GM19372 (cell line): ENCODE results near the gene TBC1D10B.
A peak's percentile ranks its signal among the peaks of the same experiment; 100 is the strongest.
"Not testable (repeated sequence)": the region's sequence is repeated elsewhere in the genome, so short reads cannot be mapped to it uniquely, and the experiment has no call there.

Source experiments
- ATAC-seq: cut with Tn5 transposase; IDR thresholded peaks from one replicate; pipeline ENCODE4 v1.9.1; 2021; ENCODE audit warnings: mild to moderate bottlenecking, low read depth, moderate library complexity; ENCODE audit not compliant: unreplicated experiment

Gene TBC1D10B

DNA sequence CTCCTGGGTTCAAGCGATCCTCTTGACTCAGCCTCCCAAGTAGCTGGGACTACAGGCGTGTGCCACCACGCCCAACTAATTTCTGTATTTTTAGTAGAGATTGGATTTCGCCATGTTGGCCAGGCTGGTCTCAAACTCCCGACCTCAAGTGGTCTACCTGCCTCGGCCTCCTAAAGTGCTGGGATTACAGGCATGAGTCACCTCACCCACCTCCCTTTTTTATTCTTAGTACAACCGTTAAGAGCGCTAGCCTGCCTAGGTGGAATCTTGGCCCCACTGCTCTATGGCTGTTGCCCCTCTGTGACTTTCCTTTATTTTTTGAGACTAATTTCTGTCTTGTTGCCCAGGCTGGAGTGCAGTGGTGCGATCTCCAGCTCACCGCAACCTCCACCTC is 32.3 kb downstream of the TBC1D10B start:
- not testable (repeated sequence) for ATAC-seq

GRCh38 chr16:30335598-30336474 is 34.5 kb downstream of the TBC1D10B start:
- no peak for ATAC-seq

DNA sequence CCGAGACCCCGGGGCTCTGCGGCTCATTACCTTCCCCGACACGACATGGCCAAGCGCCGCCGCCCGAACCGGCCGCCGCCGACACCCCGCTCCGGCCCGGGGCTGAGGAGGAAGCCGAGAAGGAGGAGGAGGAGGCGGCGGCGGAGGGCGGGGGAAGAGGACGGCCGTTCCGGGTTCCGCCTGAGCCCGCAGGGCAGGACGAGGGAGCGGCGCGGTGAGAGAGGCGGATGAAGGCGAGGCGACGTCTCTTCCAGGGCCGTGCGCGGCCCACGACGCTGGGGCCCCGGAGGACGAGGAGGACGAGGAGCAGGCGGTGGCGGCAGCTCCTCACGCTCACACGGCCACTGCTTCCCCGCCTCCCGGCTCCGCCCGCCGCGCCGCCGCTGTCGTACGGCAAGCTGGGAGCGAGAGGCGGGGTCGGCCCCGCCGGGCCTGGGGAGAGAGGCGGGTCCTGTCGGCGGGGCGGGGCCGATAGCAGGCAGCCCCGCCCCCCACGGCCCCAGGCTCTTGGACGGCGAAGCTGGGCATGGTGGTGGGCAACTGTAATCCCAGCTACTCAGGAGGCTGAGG is 35.2 kb downstream of the TBC1D10B start:
- ATAC-seq = peak; percentile 60

GRCh38 chr16:30334473-30334989 is 35.8 kb downstream of the TBC1D10B start:
- ATAC-seq = peak; percentile 85

- ATAC-seq = not testable (repeated sequence)
Measured at GRCh38 chr16:30324220-30324619, 46.1 kb downstream of the TBC1D10B start.

- not testable (repeated sequence) for ATAC-seq
Measured at GRCh38 chr16:30318647-30319046, 51.6 kb downstream of the TBC1D10B start.

GRCh38 chr16:30310937-30311336 is 59.4 kb downstream of the TBC1D10B start:
- ATAC-seq = not testable (repeated sequence)

GRCh38 chr16:30309255-30309654 is 61.0 kb downstream of the TBC1D10B start:
- not testable (repeated sequence) for ATAC-seq
